Lower lobe of right lung (tissue), 2 donors: Measurements from ENCODE around the gene GFAP. TPM values are rescaled to one million over a fixed set of nuclear protein-coding genes. Genes with fewer than 3 reads are reported as not detected.
A peak's percentile ranks its signal among the peaks of the same experiment; 100 is the strongest.

Experiments used
- ATAC-seq, 2 donors: fragments of 200-7000 bp; cut with Tn5 transposase; one replicate each; pipeline ENCODE4 v1.9.1; 2020 to 2022; ENCODE audit warnings: mild to moderate bottlenecking in 2 of 2, moderate library complexity in 2 of 2
- DNase-seq: peaks from one replicate; pipeline ENCODE4 v3.0.0-alpha.2; 2020
- H3K27ac ChIP-seq: fragments of 200-600 bp; one replicate; pipeline ENCODE4 v1.8.0; 2022
- H3K27me3 ChIP-seq: fragments of 200-600 bp; one replicate; pipeline ENCODE4 v1.8.0; 2022; ENCODE audit warnings: low read depth
- H3K36me3 ChIP-seq: fragments of 200-600 bp; one replicate; pipeline ENCODE4 v1.8.0; 2022; ENCODE audit warnings: mild to moderate bottlenecking
- H3K4me1 ChIP-seq: fragments of 200-600 bp; one replicate; pipeline ENCODE4 v1.8.0; 2022
- H3K4me3 ChIP-seq: fragments of 200-600 bp; one replicate; pipeline ENCODE4 v1.8.0; 2022; ENCODE audit warnings: mild to moderate bottlenecking
- H3K9me3 ChIP-seq: fragments of 200-600 bp; one replicate; pipeline ENCODE4 v1.8.0; 2022
- CTCF ChIP-seq: fragments of 200-600 bp; IDR thresholded peaks from one replicate; pipeline ENCODE4 v1.8.0; 2022; ENCODE audit warnings: antibody characterized with exemption, mild to moderate bottlenecking
- intact Hi-C: fragments of 100-400 bp; cut with DNase I; formaldehyde crosslinking; loops from one replicate; pipeline ENCODE4 v1.11.0; 2022
- total RNA-seq: library from RNA; stranded (reverse); fragmentation: NEBNext Ultra II Directional; extraction: Animal tissue kit (Norgen Biotek cat#: 25700); gene quantifications from one replicate; pipeline ENCODE4 v1.2.1, GENCODE V29; 2021
- donor health status: DM: no; HTN: yes; CAD: no; lungs with severe emphysema.

Gene GFAP
- total RNA-seq, 1 donor from 2014 or later = not detected

- Histone ChIP-seq H3K27ac (no peak overlapping the region), H3K9me3 (no peaks in the 10 kb centered on the region), H3K4me1 (peaks cover 10% of the 10 kb centered on the region), H3K27me3 (peaks cover 22% of the 10 kb centered on the region), H3K36me3 (no peaks in the 10 kb centered on the region), H3K4me3 (peak overlapping the region; percentile 46)
- peak; percentile 79 to 86 for ATAC-seq
- peak; percentile 75 for DNase-seq
- intact Hi-C loops = no loop called here
- TF ChIP-seq CTCF = peak; percentile 64
Observed at GRCh38 chr17:44911133-44912001, 3.9 kb downstream of the GFAP start.

- H3K9me3 ChIP-seq = no peaks in the 10 kb centered on the region
- ATAC-seq (no peak), DNase-seq (no peak)
- peaks cover 10% of the 10 kb centered on the region for H3K4me1 ChIP-seq
- TF ChIP-seq CTCF = no peak
- no peaks in the 10 kb centered on the region for H3K36me3 ChIP-seq
- H3K27ac ChIP-seq = no peak overlapping the region
- peaks cover 22% of the 10 kb centered on the region for H3K27me3 ChIP-seq
- H3K4me3 ChIP-seq = no peak overlapping the region
- intact Hi-C loops = no loop called here
Observed at GRCh38 chr17:44910231-44911106, 4.8 kb downstream of the GFAP start.

- Histone ChIP-seq H3K27me3 (peaks cover 22% of the 10 kb centered on the region), H3K36me3 (no peaks in the 10 kb centered on the region), H3K9me3 (no peaks in the 10 kb centered on the region), H3K4me3 (no peak overlapping the region), H3K27ac (no peak overlapping the region), H3K4me1 (peaks cover 10% of the 10 kb centered on the region)
- intact Hi-C loops = no loop called here
- ATAC-seq (no peak), DNase-seq (no peak)
- no peak for TF ChIP-seq CTCF
Observed at GRCh38 chr17:44909681-44910144, 5.6 kb downstream of the GFAP start.

GRCh38 chr17:44908761-44909326 is 6.5 kb downstream of the GFAP start:
- intact Hi-C loops = no loop called here
- no peak for TF ChIP-seq CTCF
- peaks cover 10% of the 10 kb centered on the region for H3K4me1 ChIP-seq
- no peak overlapping the region for H3K4me3 ChIP-seq
- ATAC-seq (no peak), DNase-seq (no peak)
- no peak overlapping the region for H3K27ac ChIP-seq
- H3K27me3 ChIP-seq = peaks cover 22% of the 10 kb centered on the region
- no peaks in the 10 kb centered on the region for H3K36me3 ChIP-seq
- H3K9me3 ChIP-seq = no peaks in the 10 kb centered on the region

- peaks cover 10% of the 10 kb centered on the region for H3K4me1 ChIP-seq
- no peaks in the 10 kb centered on the region for H3K36me3 ChIP-seq
- H3K9me3 ChIP-seq = no peaks in the 10 kb centered on the region
- no peak for TF ChIP-seq CTCF
- no peak overlapping the region for H3K27ac ChIP-seq
- H3K27me3 ChIP-seq = peaks cover 17% of the 10 kb centered on the region
- ATAC-seq = no peak
- DNase-seq = no peak
- H3K4me3 ChIP-seq = no peak overlapping the region
- intact Hi-C loops = no loop called here
Observed at GRCh38 chr17:44907729-44908470, 7.4 kb downstream of the GFAP start.
